ENCODE results near the gene NKIRAS1. TPM values are rescaled to one million over a fixed set of nuclear protein-coding genes. Genes with fewer than 3 reads are reported as not detected.
"Not testable (repeated sequence)": the region's sequence is repeated elsewhere in the genome, so short reads cannot be mapped to it uniquely, and the experiment has no call there.

Gene NKIRAS1
- total RNA-seq, 1 donor from 2014 or later, result 17.2 TPM

GRCh38 chr3:23870663-23871043, 46.1 kb downstream of the NKIRAS1 start:
- not testable (repeated sequence) for DNase-seq (ENCODE audit: low read depth)

- no peak for DNase-seq (ENCODE audit: low read depth)
Observed at GRCh38 chr3:23869977-23870662, 46.7 kb downstream of the NKIRAS1 start.

- no peak for DNase-seq (ENCODE audit: low read depth)
Observed at GRCh38 chr3:23867838-23868237, 49.0 kb downstream of the NKIRAS1 start.

GRCh38 chr3:23867400-23867799, 49.4 kb downstream of the NKIRAS1 start:
- DNase-seq (ENCODE audit: low read depth), result no peak

- DNase-seq (ENCODE audit: low read depth), result peak; percentile 77
Observed at GRCh38 chr3:23865595-23866396, 51.0 kb downstream of the NKIRAS1 start.

GRCh38 chr3:23864931-23865330, 51.9 kb downstream of the NKIRAS1 start:
- DNase-seq (ENCODE audit: low read depth), result no peak

- DNase-seq (ENCODE audit: low read depth), result no peak
Observed at GRCh38 chr3:23863060-23863459, 53.7 kb downstream of the NKIRAS1 start.

- no peak for DNase-seq (ENCODE audit: low read depth)
Observed at GRCh38 chr3:23861689-23862088, 55.1 kb downstream of the NKIRAS1 start.

- DNase-seq (ENCODE audit: low read depth), result no peak
Observed at GRCh38 chr3:23859839-23860382, 56.9 kb downstream of the NKIRAS1 start.

- DNase-seq (ENCODE audit: low read depth), result peak; percentile 63
Observed at GRCh38 chr3:23859012-23859743, 57.6 kb downstream of the NKIRAS1 start.

- DNase-seq (ENCODE audit: low read depth), result no peak
Observed at GRCh38 chr3:23856286-23856685, 60.5 kb downstream of the NKIRAS1 start.

- not testable (repeated sequence) for DNase-seq (ENCODE audit: low read depth)
Observed at GRCh38 chr3:23849462-23849861, 67.3 kb downstream of the NKIRAS1 start.

GRCh38 chr3:23845326-23846216, 71.2 kb downstream of the NKIRAS1 start:
- DNase-seq (ENCODE audit: low read depth), result peak; percentile 25

GRCh38 chr3:23843869-23844268, 72.9 kb downstream of the NKIRAS1 start:
- DNase-seq (ENCODE audit: low read depth), result no peak

Other genes with a start within 250 kb of the NKIRAS1 start
- 98.2 and 285 TPM in 2 replicates for gene UBE2E1, start 111.0 kb downstream of the NKIRAS1 start, total RNA-seq
- 1,175 and 2,297 TPM in 2 replicates for gene RPL15, start 142 bp upstream of the NKIRAS1 start, total RNA-seq
- 16.3 and 22.5 TPM in 2 replicates for gene NR1D2, start 28.3 kb upstream of the NKIRAS1 start, total RNA-seq